Peyer's patch (tissue), 4 donors: ENCODE results near the gene HPCAL1. TPM values are rescaled to one million over a fixed set of nuclear protein-coding genes. Genes with fewer than 3 reads are reported as not detected.

Source experiments
- DNase-seq, 3 donors: peaks; one replicate each; pipeline ENCODE4 v3.0.0-alpha.2; 2017 to 2019
- H3K27ac ChIP-seq, 4 donors: fragments of 200-600 bp; sonication (generic); one replicate each; pipeline ENCODE4 v1.5.1; 2016 to 2019
- H3K27me3 ChIP-seq, 2 donors: fragments of 200-600 bp; sonication (generic); one replicate each; pipeline ENCODE4 v1.5.1; 2019
- H3K36me3 ChIP-seq, 3 donors: fragments of 200-600 bp; sonication (generic); one replicate each; pipeline ENCODE4 v1.5.1; 2016 to 2019
- H3K4me1 ChIP-seq, 4 donors: fragments of 200-600 bp; sonication (generic); one replicate each; pipeline ENCODE4 v1.5.1; 2016 to 2019
- H3K4me3 ChIP-seq, 4 donors: fragments of 200-600 bp; sonication (generic); 1 replicate in 3 of 4; 2 replicates in 1 of 4; pipeline ENCODE4 v1.5.1; 2016 to 2019; ENCODE audit warnings: mild to moderate bottlenecking in 1 of 4
- H3K9me3 ChIP-seq, 4 donors: fragments of 200-600 bp; sonication (generic); one replicate each; pipeline ENCODE4 v1.5.1; 2016 to 2019; ENCODE audit warnings: mild to moderate bottlenecking in 1 of 4
- CTCF ChIP-seq, 6 experiments: fragments of 450-650 bp in 4 of 6; fragments of 200-600 bp in 2 of 6; sonication (generic) in 1 of 6; IDR thresholded peaks; one replicate each; pipeline ENCODE4 v1.5.1; 2017 to 2019; ENCODE audit warnings: antibody characterized with exemption in 6 of 6, mild to moderate bottlenecking in 3 of 6, moderate library complexity in 1 of 6
- POLR2A ChIP-seq, 2 donors: fragments of 450-650 bp; IDR thresholded peaks; one replicate each; pipeline ENCODE4 v1.5.1; 2017; ENCODE audit warnings: antibody characterized with exemption in 2 of 2, mild to moderate bottlenecking in 2 of 2, moderate library complexity in 2 of 2
- total RNA-seq, 4 donors: library from RNA; depleted of rRNA; stranded (reverse); fragments of >200 nt; gene quantifications; one replicate each; pipeline ENCODE4 v1.1.0, GENCODE V29; 2016

Gene HPCAL1
- total RNA-seq, 4 donors from 2014 or later, result 123 to 270 (median 156) TPM

- no peak overlapping the region for H3K27ac ChIP-seq
- TF ChIP-seq CTCF (IDR thresholded peaks at IDR 0.05) (no peak), POLR2A (IDR thresholded peaks at IDR 0.05) (no peak)
- no peak overlapping the region for H3K4me3 ChIP-seq
- DNase-seq, result no peak
- H3K9me3 ChIP-seq, result no peaks in the 10 kb centered on the region
- H3K36me3 ChIP-seq, result peaks cover 0 to 80% (median 0%) of the 10 kb centered on the region in 3 donors
- H3K4me1 ChIP-seq, result peaks cover 0 to 5% (median 0%) of the 10 kb centered on the region in 4 donors
- no peaks in the 10 kb centered on the region for H3K27me3 ChIP-seq
These were observed 120.2 kb downstream of the HPCAL1 start for GRCh38 chr2:10422732-10423399.

GRCh38 chr2:10423400-10423774 lies 120.7 kb downstream of the HPCAL1 start:
- Histone ChIP-seq H3K4me1 (peaks cover 0 to 10% (median under 1%) of the 10 kb centered on the region in 4 donors), H3K4me3 (no peak overlapping the region), H3K9me3 (no peaks in the 10 kb centered on the region), H3K36me3 (peaks cover 0 to 80% (median 0%) of the 10 kb centered on the region in 3 donors), H3K27me3 (no peaks in the 10 kb centered on the region), H3K27ac (no peak overlapping the region)
- no peak for DNase-seq
- TF ChIP-seq POLR2A (IDR thresholded peaks at IDR 0.05) (no peak), CTCF (IDR thresholded peaks at IDR 0.05) (no peak)

GRCh38 chr2:10424051-10424450 lies 121.3 kb downstream of the HPCAL1 start:
- Histone ChIP-seq H3K4me3 (no peak overlapping the region), H3K4me1 (peaks cover 0 to 17% (median 1%) of the 10 kb centered on the region in 4 donors), H3K36me3 (peaks cover 0 to 80% (median 0%) of the 10 kb centered on the region in 3 donors), H3K27me3 (no peaks in the 10 kb centered on the region), H3K9me3 (no peaks in the 10 kb centered on the region), H3K27ac (no peak overlapping the region)
- DNase-seq, result no peak
- TF ChIP-seq POLR2A (IDR thresholded peaks at IDR 0.05) (no peak), CTCF (IDR thresholded peaks at IDR 0.05) (no peak)

GRCh38 chr2:10424916-10425505 lies 122.3 kb downstream of the HPCAL1 start:
- DNase-seq, result no peak
- Histone ChIP-seq H3K27me3 (no peaks in the 10 kb centered on the region), H3K4me1 (peaks cover 0 to 17% (median 1%) of the 10 kb centered on the region in 4 donors), H3K27ac (no peak overlapping the region), H3K4me3 (no peak overlapping the region), H3K9me3 (no peaks in the 10 kb centered on the region), H3K36me3 (peaks cover 0 to 72% (median 0%) of the 10 kb centered on the region in 3 donors)
- no peak for TF ChIP-seq CTCF (IDR thresholded peaks at IDR 0.05)
- no peak for TF ChIP-seq POLR2A (IDR thresholded peaks at IDR 0.05)

- no peaks in the 10 kb centered on the region for H3K9me3 ChIP-seq
- H3K27me3 ChIP-seq, result no peaks in the 10 kb centered on the region
- no peak for TF ChIP-seq CTCF (IDR thresholded peaks at IDR 0.05)
- no peak for TF ChIP-seq POLR2A (IDR thresholded peaks at IDR 0.05)
- no peak overlapping the region for H3K27ac ChIP-seq
- peaks cover 0 to 17% (median 1%) of the 10 kb centered on the region in 4 donors for H3K4me1 ChIP-seq
- DNase-seq, result no peak
- no peak overlapping the region for H3K4me3 ChIP-seq
- H3K36me3 ChIP-seq, result peaks cover 0 to 65% (median 0%) of the 10 kb centered on the region in 3 donors
These were observed 123.0 kb downstream of the HPCAL1 start for GRCh38 chr2:10425699-10426098.
